Mesendoderm (in vitro differentiated cells): ENCODE measurements around the gene ASTN2.
A peak's percentile ranks its signal among the peaks of the same experiment; 100 is the strongest.

Experiments
- DNase-seq: peaks from one replicate; pipeline ENCODE4 v3.0.0; 2013
- H2AK5ac ChIP-seq: 2 replicates; pipeline ENCODE4 v1.6.1; 2013; ENCODE audit warnings: low read length, inconsistent platforms
- H2BK120ac ChIP-seq: 2 replicates; pipeline ENCODE4 v1.6.1; 2013; ENCODE audit warnings: low read depth, mild to moderate bottlenecking, low read length, moderate library complexity, mixed read lengths
- H2BK15ac ChIP-seq: replicated peaks from 2 replicates; pipeline ENCODE4 v1.6.1; 2013; ENCODE audit warnings: low read depth, mild to moderate bottlenecking, moderate library complexity
- H2BK5ac ChIP-seq: 2 replicates; pipeline ENCODE4 v1.6.1; 2013; ENCODE audit warnings: low read length, inconsistent platforms
- H3K18ac ChIP-seq: 2 replicates; pipeline ENCODE4 v1.6.1; 2013; ENCODE audit warnings: mild to moderate bottlenecking, low read length, mixed read lengths
- H3K23ac ChIP-seq: one replicate; pipeline ENCODE4 v1.6.1; 2013; ENCODE audit warnings: low read length
- H3K27ac ChIP-seq: 2 replicates; pipeline ENCODE4 v1.5.1; 2013; ENCODE audit warnings: low read depth, mild to moderate bottlenecking, inconsistent platforms, low read length, moderate library complexity
- H3K27me3 ChIP-seq: 2 replicates; pipeline ENCODE4 v1.6.1; 2013; ENCODE audit warnings: low read length, control low read depth, mild to moderate bottlenecking, inconsistent platforms; ENCODE audit not compliant: insufficient read depth, poor library complexity
- H3K36me3 ChIP-seq: 2 replicates; pipeline ENCODE4 v1.6.1; 2013; ENCODE audit warnings: low read length, inconsistent platforms; ENCODE audit not compliant: control insufficient read depth, insufficient read depth
- H3K4ac ChIP-seq: one replicate; pipeline ENCODE4 v1.6.1; 2013; ENCODE audit warnings: low read depth, mild to moderate bottlenecking, low read length, moderate library complexity
- H3K4me1 ChIP-seq: 2 replicates; pipeline ENCODE4 v1.6.1; 2013; ENCODE audit warnings: low read depth, low read length, inconsistent platforms; ENCODE audit not compliant: control insufficient read depth
- H3K4me2 ChIP-seq: 2 replicates; pipeline ENCODE4 v1.6.1; 2013; ENCODE audit warnings: low read length
- H3K4me3 ChIP-seq: 2 replicates; pipeline ENCODE4 v1.5.1; 2013; ENCODE audit warnings: mild to moderate bottlenecking, low read length
- H3K56ac ChIP-seq: one replicate; pipeline ENCODE4 v1.6.1; 2013; ENCODE audit warnings: low read length
- H3K79me1 ChIP-seq: 2 replicates; pipeline ENCODE4 v1.6.1; 2013; ENCODE audit warnings: low read length, inconsistent platforms
- H3K79me2 ChIP-seq: 2 replicates; pipeline ENCODE4 v1.6.1; 2013; ENCODE audit warnings: mild to moderate bottlenecking, low read length; ENCODE audit not compliant: control insufficient read depth, insufficient read depth
- H3K9ac ChIP-seq: 2 replicates; pipeline ENCODE4 v1.6.1; 2013; ENCODE audit warnings: low read length, inconsistent platforms
- H4K5ac ChIP-seq: one replicate; pipeline ENCODE4 v1.6.1; 2013; ENCODE audit warnings: low read length
- H4K8ac ChIP-seq: one replicate; pipeline ENCODE4 v1.6.1; 2013; ENCODE audit warnings: low read depth, mild to moderate bottlenecking, control low read depth, low read length, moderate library complexity
- WGBS: extraction: QIAGEN DNeasy Blood & Tissue Kit; methylation state at CpG from one replicate; pipeline ENCODE4 v1.1.7; 2013; ENCODE audit warnings: low lambda C conversion rate, missing lambda C conversion rate; ENCODE audit not compliant: insufficient coverage; ENCODE audit errors: extremely low coverage; 5-methylcytosine and 5-hydroxymethylcytosine counted together

Gene ASTN2

GRCh38 chr9:116468369-116468768, 946.5 kb downstream of the ASTN2 start:
- H3K4me2 ChIP-seq = no peak overlapping the region
- H3K79me1 ChIP-seq = no peaks in the 10 kb centered on the region
- H3K4ac ChIP-seq = no peak overlapping the region
- peak; percentile 90 for DNase-seq
- no peaks in the 10 kb centered on the region for H3K36me3 ChIP-seq
- H3K23ac ChIP-seq = no peak overlapping the region
- H3K9ac ChIP-seq = no peak overlapping the region
- no peak overlapping the region for H3K18ac ChIP-seq
- WGBS = no CpG with 5 or more reads among the region's 1 CpG
- H2BK15ac ChIP-seq = no peak overlapping the region
- H4K8ac ChIP-seq = no peak overlapping the region
- no peak overlapping the region for H2AK5ac ChIP-seq
- peaks cover 28% of the 10 kb centered on the region for H3K4me1 ChIP-seq
- no peak overlapping the region for H2BK120ac ChIP-seq
- H3K56ac ChIP-seq = no peak overlapping the region
- H3K79me2 ChIP-seq = no peaks in the 10 kb centered on the region
- no peak overlapping the region for H2BK5ac ChIP-seq
- no peaks in the 10 kb centered on the region for H3K27me3 ChIP-seq
- no peak overlapping the region for H3K4me3 ChIP-seq
- no peak overlapping the region for H4K5ac ChIP-seq
- H3K27ac ChIP-seq = no peak overlapping the region

DNA sequence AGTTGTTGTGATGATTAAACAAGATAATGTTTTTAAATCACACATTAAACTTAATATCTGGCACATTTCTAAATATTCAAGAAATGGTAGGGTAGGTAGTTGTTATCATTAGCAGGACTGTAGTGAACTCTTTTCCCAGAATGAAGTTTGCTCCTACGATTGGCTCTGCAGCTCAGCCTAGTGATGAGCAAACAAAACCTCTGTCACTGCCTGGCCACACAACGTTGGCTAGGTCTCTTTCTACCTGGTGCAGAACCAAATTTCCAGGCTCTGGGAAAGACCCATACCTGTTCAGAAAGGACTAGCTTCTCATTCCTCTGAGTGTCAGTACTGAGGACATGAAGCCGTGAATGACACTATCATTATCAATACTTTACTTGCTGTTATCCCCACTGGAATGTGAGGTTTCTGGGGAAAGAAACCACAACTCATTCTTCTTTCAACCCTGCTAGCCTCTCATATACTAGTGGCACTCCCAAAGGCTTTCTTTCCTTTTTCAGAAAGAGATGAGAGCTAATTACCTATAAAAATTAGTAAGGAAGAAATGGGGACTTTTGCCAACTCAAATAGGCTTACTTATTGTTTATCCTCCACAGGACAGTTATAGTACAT, 947.0 kb downstream of the ASTN2 start:
- H3K4me1 ChIP-seq = peaks cover 28% of the 10 kb centered on the region

DNA sequence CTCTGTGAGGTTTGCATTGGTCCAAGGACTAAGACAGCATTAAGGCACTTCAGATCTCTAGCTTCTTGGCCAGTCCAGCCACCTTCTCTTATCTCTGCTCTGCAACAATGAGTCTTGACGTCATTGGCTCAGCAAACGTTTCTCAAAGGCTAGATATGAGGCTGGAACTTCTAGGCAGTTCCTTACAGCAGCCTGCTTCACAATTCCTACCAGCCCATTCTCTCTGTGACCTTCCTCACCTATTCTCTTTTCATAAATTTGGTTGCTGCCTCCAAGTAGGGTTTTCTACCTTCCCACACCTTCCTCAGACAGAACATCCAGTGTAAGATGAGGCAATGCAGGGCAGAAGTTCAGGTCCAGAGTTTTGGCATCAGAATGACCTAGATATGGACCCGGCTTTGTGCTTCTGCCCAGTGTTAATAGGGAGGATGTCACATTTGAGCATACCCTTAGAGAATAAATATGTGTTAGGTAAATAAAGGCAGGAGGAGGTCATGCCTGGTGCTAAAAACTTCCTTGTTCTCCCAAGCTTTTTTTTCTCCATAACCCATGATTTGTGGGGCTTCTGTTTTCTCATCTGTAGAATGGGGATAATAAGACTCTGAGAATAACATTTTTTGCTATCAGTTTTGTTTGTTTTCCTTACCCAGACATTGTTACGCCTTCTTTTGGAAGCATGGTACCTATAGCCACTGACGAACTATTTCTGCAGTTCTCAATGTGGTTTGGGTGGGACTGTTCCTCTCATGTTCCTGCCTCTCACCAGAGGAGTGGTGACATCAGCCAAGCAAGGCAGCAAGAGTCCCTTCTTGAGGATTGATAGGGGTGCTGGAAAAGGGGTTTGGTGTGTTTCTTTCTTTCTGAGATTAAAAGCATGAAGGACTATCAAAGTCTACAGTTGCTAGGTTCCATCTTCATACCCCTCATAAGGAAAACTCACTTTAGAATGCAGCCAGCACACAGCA, 948.3 kb downstream of the ASTN2 start:
- peaks cover 21% of the 10 kb centered on the region for H3K4me1 ChIP-seq

More for the DNA sequence above, 947.0 kb downstream of the ASTN2 start:
- H3K27me3 ChIP-seq = no peaks in the 10 kb centered on the region
- H4K8ac ChIP-seq = no peak overlapping the region
- H3K9ac ChIP-seq = no peak overlapping the region
- no peak overlapping the region for H2BK15ac ChIP-seq
- H3K18ac ChIP-seq = peak overlapping the region; percentile 71
- no peaks in the 10 kb centered on the region for H3K79me1 ChIP-seq
- no peaks in the 10 kb centered on the region for H3K79me2 ChIP-seq
- no CpG with 5 or more reads among the region's 3 CpGs for WGBS
- no peak overlapping the region for H2BK5ac ChIP-seq
- H3K4me2 ChIP-seq = no peak overlapping the region
- H3K4me3 ChIP-seq = no peak overlapping the region
- no peak overlapping the region for H2BK120ac ChIP-seq
- peak overlapping the region; percentile 24 for H2AK5ac ChIP-seq
- no peaks in the 10 kb centered on the region for H3K36me3 ChIP-seq
- H4K5ac ChIP-seq = no peak overlapping the region
- H3K27ac ChIP-seq = no peak overlapping the region
- H3K4ac ChIP-seq = no peak overlapping the region
- no peak overlapping the region for H3K56ac ChIP-seq
- DNase-seq = peak; percentile 42
- no peak overlapping the region for H3K23ac ChIP-seq

GRCh38 chr9:116465576-116466270, 949.1 kb downstream of the ASTN2 start:
- H2AK5ac ChIP-seq = no peak overlapping the region
- H3K79me2 ChIP-seq = no peaks in the 10 kb centered on the region
- H3K36me3 ChIP-seq = no peaks in the 10 kb centered on the region
- H3K4ac ChIP-seq = no peak overlapping the region
- H3K27me3 ChIP-seq = no peaks in the 10 kb centered on the region
- H3K79me1 ChIP-seq = no peaks in the 10 kb centered on the region
- no peak overlapping the region for H2BK120ac ChIP-seq
- H2BK5ac ChIP-seq = no peak overlapping the region
- peaks cover 21% of the 10 kb centered on the region for H3K4me1 ChIP-seq
- DNase-seq = no peak
- H4K8ac ChIP-seq = no peak overlapping the region
- WGBS = no CpG with 5 or more reads among the region's 9 CpGs
- no peak overlapping the region for H3K56ac ChIP-seq
- H4K5ac ChIP-seq = no peak overlapping the region
- no peak overlapping the region for H3K23ac ChIP-seq
- H3K9ac ChIP-seq = no peak overlapping the region
- no peak overlapping the region for H3K27ac ChIP-seq
- no peak overlapping the region for H3K4me3 ChIP-seq
- no peak overlapping the region for H3K18ac ChIP-seq
- no peak overlapping the region for H2BK15ac ChIP-seq
- no peak overlapping the region for H3K4me2 ChIP-seq

More for the DNA sequence above, 948.3 kb downstream of the ASTN2 start:
- Histone ChIP-seq H3K56ac (no peak overlapping the region), H2BK120ac (no peak overlapping the region), H2BK5ac (no peak overlapping the region), H3K79me1 (no peaks in the 10 kb centered on the region), H3K9ac (no peak overlapping the region), H3K4ac (no peak overlapping the region), H3K4me3 (no peak overlapping the region), H2BK15ac (no peak overlapping the region), H3K27ac (no peak overlapping the region), H4K5ac (no peak overlapping the region), H2AK5ac (no peak overlapping the region), H3K27me3 (no peaks in the 10 kb centered on the region), H3K4me2 (no peak overlapping the region), H3K79me2 (no peaks in the 10 kb centered on the region), H3K23ac (no peak overlapping the region), H3K18ac (no peak overlapping the region), H3K36me3 (no peaks in the 10 kb centered on the region), H4K8ac (no peak overlapping the region)
- WGBS = no CpG with 5 or more reads among the region's 5 CpGs
- DNase-seq = no peak

DNA sequence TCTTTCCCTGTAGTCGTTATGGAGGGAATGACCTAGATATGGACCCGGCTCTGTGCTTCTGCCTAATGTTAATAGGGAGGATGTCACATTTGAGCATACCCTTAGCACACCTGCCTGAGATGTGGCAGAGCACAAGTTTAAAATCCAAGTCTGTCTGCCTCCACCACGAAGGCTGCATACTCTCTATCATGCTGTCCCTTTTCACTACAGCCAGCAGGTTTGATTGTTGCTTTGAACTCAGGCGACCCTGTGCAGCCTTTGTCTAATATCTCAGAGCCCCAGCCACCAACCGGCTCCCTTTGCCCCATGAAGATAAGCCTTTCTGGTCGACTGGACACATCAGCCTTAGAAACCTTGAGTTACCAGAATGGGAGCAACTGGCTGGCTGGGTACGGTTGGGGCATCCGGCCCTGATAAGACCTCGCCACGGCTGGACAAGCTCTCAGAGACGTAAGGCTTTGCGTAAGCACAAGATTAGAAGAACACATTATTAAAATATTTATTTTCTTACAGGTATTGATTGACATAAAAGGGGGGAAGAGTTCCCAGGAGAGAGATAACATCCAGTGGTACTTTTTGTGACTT, 949.8 kb downstream of the ASTN2 start:
- WGBS = no CpG with 5 or more reads among the region's 12 CpGs

More for the DNA sequence above, 949.8 kb downstream of the ASTN2 start:
- no peak overlapping the region for H4K5ac ChIP-seq
- DNase-seq = no peak
- H3K79me1 ChIP-seq = no peaks in the 10 kb centered on the region
- H3K27me3 ChIP-seq = no peaks in the 10 kb centered on the region
- H3K36me3 ChIP-seq = no peaks in the 10 kb centered on the region
- H3K4me1 ChIP-seq = peaks cover 20% of the 10 kb centered on the region
- no peak overlapping the region for H3K9ac ChIP-seq
- H2BK15ac ChIP-seq = no peak overlapping the region
- H3K23ac ChIP-seq = no peak overlapping the region
- no peak overlapping the region for H2BK5ac ChIP-seq
- H3K4ac ChIP-seq = no peak overlapping the region
- no peak overlapping the region for H2BK120ac ChIP-seq
- H2AK5ac ChIP-seq = no peak overlapping the region
- no peak overlapping the region for H3K4me2 ChIP-seq
- H3K56ac ChIP-seq = peak overlapping the region; percentile 5
- no peak overlapping the region for H4K8ac ChIP-seq
- no peak overlapping the region for H3K18ac ChIP-seq
- H3K4me3 ChIP-seq = no peak overlapping the region
- H3K27ac ChIP-seq = no peak overlapping the region
- H3K79me2 ChIP-seq = no peaks in the 10 kb centered on the region
